Mesodermal cell (in vitro differentiated cells): ENCODE measurements around the gene TRPM4.
"Not testable (repeated sequence)": the region's sequence is repeated elsewhere in the genome, so short reads cannot be mapped to it uniquely, and the experiment has no call there.

ENCODE experiments used
- H3K27ac ChIP-seq: 2 replicates; pipeline ENCODE4 v1.7.0; 2013; ENCODE audit warnings: mild to moderate bottlenecking, low read depth, low read length, moderate library complexity; ENCODE audit not compliant: severe bottlenecking
- H3K36me3 ChIP-seq: 2 replicates; pipeline ENCODE4 v1.7.1; 2013; ENCODE audit warnings: mild to moderate bottlenecking, low read length, moderate library complexity; ENCODE audit not compliant: control insufficient read depth, insufficient read depth
- H3K4me1 ChIP-seq: one replicate; pipeline ENCODE4 v1.7.1; 2013; ENCODE audit warnings: mild to moderate bottlenecking, low read length; ENCODE audit not compliant: insufficient read depth, control insufficient read depth, poor library complexity, severe bottlenecking
- H3K4me3 ChIP-seq: 2 replicates; pipeline ENCODE4 v1.7.0; 2013; ENCODE audit warnings: low read length, control low read depth, mild to moderate bottlenecking; ENCODE audit not compliant: insufficient read depth, poor library complexity, severe bottlenecking; ENCODE audit errors: extremely low read depth
- H3K9me3 ChIP-seq: 2 replicates; pipeline ENCODE4 v1.7.1; 2013; ENCODE audit warnings: mild to moderate bottlenecking, low read length, moderate library complexity; ENCODE audit not compliant: control insufficient read depth
- WGBS, 2 experiments: methylation state at CpG; one replicate each; pipeline ENCODE4 v1.1.5; 2013; ENCODE audit warnings: missing lambda C conversion rate in 2 of 2; ENCODE audit not compliant: insufficient coverage in 2 of 2; 5-methylcytosine and 5-hydroxymethylcytosine counted together

Gene TRPM4

GRCh38 chr19:49141352-49141751, 16.2 kb upstream of the TRPM4 start:
- Histone ChIP-seq H3K4me1 (no peaks in the 10 kb centered on the region), H3K4me3 (no peak overlapping the region), H3K27ac (no peak overlapping the region), H3K9me3 (no peaks in the 10 kb centered on the region), H3K36me3 (no peaks in the 10 kb centered on the region)
- 68 to 87% methylated on average over 3 to 4 of the region's 6 CpGs for WGBS, 2 experiments

GRCh38 chr19:49142866-49143335, 14.7 kb upstream of the TRPM4 start:
- no peaks in the 10 kb centered on the region for H3K9me3 ChIP-seq
- no peak overlapping the region for H3K27ac ChIP-seq
- H3K36me3 ChIP-seq: no peaks in the 10 kb centered on the region
- peak overlapping the region; percentile 53 for H3K4me3 ChIP-seq
- 4 to 6% methylated on average over 21 of the region's 21 CpGs for WGBS, 2 experiments
- H3K4me1 ChIP-seq: no peaks in the 10 kb centered on the region

- 19 to 25% methylated on average over 10 to 13 of the region's 30 CpGs for WGBS, 2 experiments
- peak overlapping the region; percentile 16 for H3K27ac ChIP-seq
- H3K36me3 ChIP-seq: no peaks in the 10 kb centered on the region
- peaks cover 7% of the 10 kb centered on the region for H3K4me1 ChIP-seq
- H3K4me3 ChIP-seq: peak overlapping the region; percentile 33
- no peaks in the 10 kb centered on the region for H3K9me3 ChIP-seq
Measured at GRCh38 chr19:49145573-49146407, 11.8 kb upstream of the TRPM4 start.

- WGBS, 2 experiments: 23 to 27% methylated on average over 7 of the region's 7 CpGs
- Histone ChIP-seq H3K4me3 (peak overlapping the region; percentile 33), H3K27ac (peak overlapping the region; percentile 16)
- not testable (repeated sequence) for H3K9me3 ChIP-seq, H3K36me3 ChIP-seq, H3K4me1 ChIP-seq
Measured at GRCh38 chr19:49146408-49146770, 11.2 kb upstream of the TRPM4 start.

GRCh38 chr19:49148044-49148682, 9.4 kb upstream of the TRPM4 start:
- Histone ChIP-seq H3K9me3 (no peaks in the 10 kb centered on the region), H3K27ac (peak overlapping the region; percentile 79), H3K4me1 (peaks cover 7% of the 10 kb centered on the region), H3K36me3 (no peaks in the 10 kb centered on the region), H3K4me3 (peak overlapping the region; percentile 56)
- WGBS, 2 experiments: 86 to 91% methylated on average over 10 to 11 of the region's 11 CpGs

- WGBS, 2 experiments: 2% methylated on average over 37 to 40 of the region's 49 CpGs
- H3K4me3 ChIP-seq: peak overlapping the region; percentile 56
- no peaks in the 10 kb centered on the region for H3K36me3 ChIP-seq
- peaks cover 7% of the 10 kb centered on the region for H3K4me1 ChIP-seq
- H3K9me3 ChIP-seq: no peaks in the 10 kb centered on the region
- peak overlapping the region; percentile 89 for H3K27ac ChIP-seq
Measured at GRCh38 chr19:49148784-49149651, 8.6 kb upstream of the TRPM4 start.

- peaks cover 7% of the 10 kb centered on the region for H3K4me1 ChIP-seq
- WGBS, 2 experiments: 0 to 2% methylated on average over 11 to 22 of the region's 23 CpGs
- H3K27ac ChIP-seq: peak overlapping the region; percentile 89
Measured at GRCh38 chr19:49149652-49150105, 7.9 kb upstream of the TRPM4 start.

GRCh38 chr19:49150106-49150943, 7.3 kb upstream of the TRPM4 start:
- H3K36me3 ChIP-seq: no peaks in the 10 kb centered on the region
- H3K9me3 ChIP-seq: no peaks in the 10 kb centered on the region
- 0 to 1% methylated on average over 44 to 62 of the region's 75 CpGs for WGBS, 2 experiments
- H3K4me3 ChIP-seq: peak overlapping the region; percentile 56
- peak overlapping the region; percentile 89 for H3K27ac ChIP-seq
- H3K4me1 ChIP-seq: peaks cover 7% of the 10 kb centered on the region

More at GRCh38 chr19:49149652-49150105, 7.9 kb upstream of the TRPM4 start:
- Histone ChIP-seq H3K4me3 (peak overlapping the region; percentile 56), H3K9me3 (no peaks in the 10 kb centered on the region), H3K36me3 (no peaks in the 10 kb centered on the region)

- 24 to 45% methylated on average over 6 to 9 of the region's 16 CpGs for WGBS, 2 experiments
- H3K4me3 ChIP-seq: peak overlapping the region; percentile 56
- peak overlapping the region; percentile 89 for H3K27ac ChIP-seq
- peaks cover 12% of the 10 kb centered on the region for H3K4me1 ChIP-seq
- no peaks in the 10 kb centered on the region for H3K9me3 ChIP-seq
- H3K36me3 ChIP-seq: no peaks in the 10 kb centered on the region
Measured at GRCh38 chr19:49150944-49151243, 6.7 kb upstream of the TRPM4 start.
